Left cardiac atrium (tissue), 4 donors: Measurements from ENCODE around the gene SF1. TPM values are rescaled to one million over a fixed set of nuclear protein-coding genes. Genes with fewer than 3 reads are reported as not detected.

Experiments
- ATAC-seq, 2 donors: fragments of 200-7000 bp; cut with Tn5 transposase; one replicate each; pipeline ENCODE4 v1.9.1; 2020; ENCODE audit warnings: mild to moderate bottlenecking in 2 of 2, moderate library complexity in 2 of 2
- DNase-seq: peaks from one replicate; pipeline ENCODE4 v3.0.0-alpha.2; 2020
- intact Hi-C, 2 donors: fragments of 100-400 bp; cut with DNase I; formaldehyde crosslinking; loops; one replicate each; pipeline versions ENCODE4 v1.14.1 to v1.15.1; 2022 to 2023
- total RNA-seq, 2 donors: library from RNA; stranded (reverse); fragmentation: NEBNext Ultra II Directional; extraction: Animal tissue kit (Norgen Biotek cat#: 25700); gene quantifications; one replicate each; pipeline ENCODE4 v1.2.1, GENCODE V29; 2021
- donor health status: DM: no; HTN: yes; CAD: no.
- donor health status: DM: no; HTN: yes; CAD: no; lungs with severe emphysema.
- donor health status: DM: yes; HTN: yes; CAD: no.
- donor health status: Dilated cardiomyopathy.

Gene SF1
- total RNA-seq, 2 donors from 2014 or later: 154 to 208 TPM

DNA sequence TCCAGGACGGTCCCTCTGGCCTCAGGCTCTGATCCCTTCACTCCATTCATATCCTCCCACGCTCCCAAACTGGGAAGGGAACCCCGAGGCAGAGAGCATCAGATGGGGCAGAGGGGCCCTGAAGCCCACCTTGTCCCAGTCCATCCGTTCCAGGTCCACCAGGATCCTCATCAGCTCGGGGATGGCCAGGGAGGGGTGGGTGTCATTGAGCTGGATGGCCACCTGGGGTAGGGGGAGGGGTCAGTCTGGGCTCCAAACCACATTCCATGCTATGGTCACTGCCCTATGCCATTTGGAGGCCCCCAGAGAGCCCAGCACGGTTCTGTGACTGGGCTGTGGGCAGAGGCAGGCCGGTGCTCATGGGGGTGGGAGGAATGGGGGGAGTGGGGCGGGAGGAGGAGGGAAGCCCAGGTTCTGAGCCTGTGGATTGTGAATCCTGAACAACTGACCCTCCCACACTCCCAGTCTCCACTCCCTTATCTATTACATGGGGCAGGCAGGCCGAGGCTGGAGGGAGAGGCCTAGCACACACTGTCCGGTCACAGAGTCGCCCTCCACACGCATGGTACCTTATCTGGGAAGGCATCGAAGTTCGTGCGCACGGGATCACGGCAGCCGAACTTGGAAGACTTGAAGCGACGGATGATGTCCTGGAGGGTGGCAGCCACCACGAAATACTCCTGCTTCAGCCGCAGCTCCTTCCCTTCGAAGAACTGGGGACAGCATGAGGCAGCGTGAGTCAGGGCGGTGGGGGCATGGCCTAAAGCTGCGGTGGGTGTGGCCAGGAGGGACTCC, 24.0 kb downstream of the SF1 start:
- ATAC-seq (no peak), DNase-seq (no peak)
- intact Hi-C loops: no loop called here

DNA sequence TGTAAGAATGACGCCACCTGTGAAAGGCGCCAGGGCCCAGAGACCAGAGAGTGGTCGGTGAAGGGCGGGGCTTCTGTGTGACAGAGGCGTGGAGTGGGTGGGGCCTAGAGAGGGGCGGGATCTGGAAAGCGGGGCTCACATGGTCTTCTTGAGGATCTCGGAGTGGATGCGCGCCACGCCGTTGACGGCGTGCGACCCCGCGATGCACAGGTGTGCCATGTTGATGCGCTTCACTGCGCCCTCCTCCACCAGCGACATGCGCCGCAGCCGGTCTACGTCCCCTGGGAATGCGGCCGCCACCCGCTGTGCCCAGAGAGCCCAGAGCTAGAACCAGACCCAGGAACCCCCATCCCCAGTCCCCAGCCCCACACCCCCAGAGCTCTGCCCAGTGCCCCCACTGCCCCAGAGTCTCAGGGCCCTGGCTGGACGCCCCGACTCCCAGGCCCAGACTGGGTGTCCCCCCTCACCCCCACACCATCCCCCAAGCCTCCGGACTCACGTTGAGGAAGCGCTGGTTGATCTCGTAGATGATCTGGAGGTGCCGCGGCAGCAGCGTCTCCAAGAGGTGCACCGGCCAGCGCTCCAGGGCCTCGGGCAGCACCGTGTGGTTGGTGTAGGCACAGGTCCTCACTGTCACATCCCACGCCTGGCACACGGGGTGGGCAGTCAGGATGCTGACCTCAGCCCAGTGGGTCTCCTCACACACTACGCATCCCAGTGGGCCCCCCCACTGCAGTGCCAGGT, 24.8 kb downstream of the SF1 start:
- ATAC-seq (no peak), DNase-seq (peak; percentile 20)
- intact Hi-C loops: no loop called here

DNA sequence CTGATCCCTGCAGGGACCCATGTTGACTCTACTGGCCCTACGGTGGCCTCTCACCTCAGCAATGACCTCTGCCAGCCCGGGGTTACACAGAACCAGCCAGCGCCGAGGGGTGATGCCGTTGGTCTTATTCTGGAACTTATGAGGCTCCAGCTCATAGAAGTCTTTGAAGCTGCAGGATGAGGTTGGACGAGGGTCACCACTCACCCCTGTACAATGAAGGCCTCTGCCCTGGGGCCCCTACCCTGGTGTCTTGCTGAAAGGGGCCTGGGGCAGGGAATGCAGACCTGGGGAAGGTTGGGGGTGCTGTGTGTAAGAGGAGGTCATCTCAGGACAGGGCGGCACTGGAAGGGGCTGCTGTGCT, 25.3 kb downstream of the SF1 start:
- intact Hi-C loops: no loop called here
- DNase-seq: no peak
- no peak for ATAC-seq

DNA sequence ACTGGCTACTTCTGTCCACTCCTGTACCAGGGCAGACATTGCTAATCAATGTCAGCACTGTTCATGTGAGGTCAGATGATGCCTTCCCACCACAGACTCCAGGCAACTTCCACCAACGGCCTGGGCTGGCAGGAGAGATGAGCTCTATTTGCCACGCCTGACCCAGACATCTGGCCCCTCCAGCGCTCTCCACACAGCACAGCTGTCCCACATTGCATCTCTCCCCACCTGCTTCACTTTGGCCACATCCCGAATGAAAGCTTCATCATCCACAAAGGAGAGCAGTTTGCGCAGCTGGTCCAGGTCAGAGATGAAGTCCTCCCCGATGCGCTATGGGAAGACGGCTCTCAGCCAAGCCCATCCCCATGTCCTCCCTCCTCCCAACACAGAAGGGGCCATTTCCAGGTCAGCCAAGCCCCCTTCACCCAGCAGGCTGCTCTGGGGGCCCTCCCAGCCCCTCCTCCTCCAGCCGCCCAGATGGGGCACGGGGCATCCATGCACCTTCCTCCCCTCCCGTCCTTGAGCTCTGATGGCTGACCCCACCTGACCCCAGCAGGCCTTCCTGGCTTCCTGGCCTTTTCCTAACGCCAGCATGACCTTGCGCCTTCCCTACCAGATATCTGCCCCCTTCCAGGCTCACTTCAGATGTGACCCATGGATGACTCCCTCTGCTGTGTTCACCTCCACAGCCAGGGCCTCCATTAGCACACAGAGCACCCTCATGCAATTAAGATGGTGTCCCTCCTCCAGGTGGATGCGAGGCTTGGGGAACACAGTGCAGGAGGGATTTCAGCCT, 26.0 kb downstream of the SF1 start:
- no peak for ATAC-seq
- intact Hi-C loops: no loop called here
- DNase-seq: no peak

DNA sequence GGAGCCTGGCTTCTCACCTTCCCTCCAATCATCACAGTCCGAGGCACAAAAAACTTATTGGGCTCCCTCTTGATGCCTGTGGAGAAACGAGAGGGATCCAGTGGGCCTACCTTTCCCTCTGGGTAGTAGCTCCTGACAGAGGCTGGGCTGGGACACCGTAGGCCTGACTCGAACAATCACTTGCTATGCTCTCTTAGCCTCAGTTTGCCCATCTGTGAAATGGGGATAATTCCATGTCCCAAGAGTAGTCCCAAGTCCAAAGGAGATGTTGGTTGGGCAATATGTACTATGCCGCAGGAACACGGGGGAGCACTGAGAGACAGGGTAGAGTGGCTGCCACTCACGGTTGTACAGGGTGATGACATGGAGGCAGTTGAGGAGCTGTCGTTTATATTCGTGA, 26.8 kb downstream of the SF1 start:
- intact Hi-C loops: no loop called here
- no peak for DNase-seq

DNA sequence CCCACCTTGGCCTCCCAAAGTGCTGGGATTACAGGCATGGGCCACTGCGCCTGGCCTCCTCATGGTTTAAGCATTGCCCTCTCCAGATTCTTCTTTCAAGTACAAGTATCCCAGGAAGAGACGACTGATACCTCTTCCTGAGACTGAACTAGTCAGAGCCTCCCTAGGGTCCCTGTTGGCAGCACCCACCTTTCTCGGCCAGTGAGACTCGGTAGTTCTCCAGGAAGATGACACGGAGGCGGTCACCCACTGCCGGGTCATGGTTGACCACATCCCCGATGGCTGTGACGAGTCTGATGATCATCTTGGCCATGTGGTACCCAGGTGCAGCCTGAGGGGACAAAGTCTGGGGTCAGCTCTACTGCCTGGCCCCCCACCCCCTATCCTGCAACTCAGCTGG, 27.2 kb downstream of the SF1 start:
- ATAC-seq (no peak), DNase-seq (no peak)
- intact Hi-C loops: no loop called here

More for the DNA sequence above, 26.8 kb downstream of the SF1 start:
- no peak for ATAC-seq

DNA sequence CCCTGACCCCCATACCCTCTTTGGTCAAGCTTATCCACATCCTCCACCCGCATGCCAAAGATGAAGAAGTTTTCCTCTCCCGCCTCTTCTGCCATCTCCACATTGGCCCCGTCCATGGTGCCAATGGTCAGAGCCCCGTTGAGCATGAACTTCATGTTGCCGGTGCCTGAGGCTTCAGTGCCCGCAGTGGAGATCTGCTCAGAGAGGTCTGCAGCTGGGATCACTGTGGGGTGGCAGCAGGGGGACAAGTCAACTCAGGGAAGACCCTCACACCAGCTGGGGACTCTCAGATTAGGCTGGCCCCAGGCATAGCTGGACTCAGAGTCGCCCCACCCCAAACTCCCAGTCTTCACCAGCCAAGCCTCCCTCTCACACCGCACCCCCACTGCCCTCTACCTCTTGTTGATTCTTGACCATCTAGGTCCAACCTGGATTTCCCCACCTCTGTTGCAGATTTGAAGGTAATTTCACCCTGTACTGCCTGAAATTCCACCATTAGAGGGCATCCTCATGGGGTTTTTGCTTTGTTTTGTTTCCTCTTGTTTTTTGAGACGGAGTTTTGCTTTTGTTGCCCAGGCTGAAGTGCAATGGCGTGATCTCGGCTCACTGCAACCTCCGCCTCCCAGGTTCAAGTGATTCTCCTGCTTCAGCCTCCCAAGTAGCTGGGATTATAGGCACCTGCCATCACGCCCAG, 27.8 kb downstream of the SF1 start:
- no peak for ATAC-seq
- intact Hi-C loops: no loop called here
- no peak for DNase-seq

DNA sequence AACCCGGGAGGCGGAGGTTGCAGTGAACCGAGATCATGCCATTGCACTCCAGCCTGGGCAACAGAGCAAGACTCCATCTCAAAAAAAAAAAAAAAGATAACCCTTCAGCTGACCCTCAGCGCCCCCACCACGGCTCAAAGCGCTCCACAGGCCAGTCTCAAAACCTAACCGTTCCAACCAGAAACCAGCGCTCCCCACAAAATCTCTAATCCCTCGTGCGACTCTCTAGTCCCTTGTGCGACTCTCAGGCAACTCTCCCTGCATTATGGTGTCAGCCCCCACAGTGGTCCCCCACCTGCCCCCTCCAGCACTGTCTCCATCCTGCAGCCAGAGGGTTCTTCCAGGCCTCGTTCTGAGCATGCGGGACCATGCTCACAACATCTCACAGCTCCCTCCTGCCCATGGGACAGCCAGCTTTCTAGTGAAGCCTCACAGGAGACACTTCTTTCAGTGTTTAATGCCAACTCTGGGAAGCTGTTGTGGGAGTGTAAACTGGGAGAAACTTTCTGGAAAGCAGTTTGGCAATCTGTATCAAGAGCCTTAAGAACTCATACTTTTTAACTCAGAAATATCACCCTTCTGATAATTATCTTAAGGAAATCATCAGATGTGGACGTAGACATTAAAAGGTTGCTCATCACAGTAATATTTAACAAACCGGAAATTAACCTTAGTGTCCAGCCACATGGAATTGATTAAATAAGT, 30.2 kb downstream of the SF1 start:
- no peak for DNase-seq
- ATAC-seq: no peak
- intact Hi-C loops: no loop called here

DNA sequence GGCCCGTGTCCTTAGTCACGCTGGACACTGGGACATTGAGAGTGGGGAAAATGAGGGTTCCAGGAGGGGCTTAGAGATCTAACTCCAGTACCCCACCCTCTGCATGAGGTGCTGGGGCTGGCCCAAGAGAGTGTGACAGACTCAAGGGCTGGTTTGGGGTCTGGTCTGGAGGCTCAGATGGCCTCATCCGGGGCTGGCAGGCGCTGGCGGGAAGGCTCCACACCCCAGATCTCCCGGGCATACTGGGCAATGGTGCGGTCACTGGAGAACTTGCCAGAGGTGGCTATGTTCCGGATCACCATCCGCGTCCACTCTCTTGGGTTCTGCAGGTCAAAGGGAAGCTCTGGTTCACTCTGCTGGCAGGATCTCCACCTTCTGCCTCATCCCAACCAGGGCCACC, 31.9 kb downstream of the SF1 start:
- no peak for DNase-seq
- intact Hi-C loops: no loop called here
- ATAC-seq: no peak

DNA sequence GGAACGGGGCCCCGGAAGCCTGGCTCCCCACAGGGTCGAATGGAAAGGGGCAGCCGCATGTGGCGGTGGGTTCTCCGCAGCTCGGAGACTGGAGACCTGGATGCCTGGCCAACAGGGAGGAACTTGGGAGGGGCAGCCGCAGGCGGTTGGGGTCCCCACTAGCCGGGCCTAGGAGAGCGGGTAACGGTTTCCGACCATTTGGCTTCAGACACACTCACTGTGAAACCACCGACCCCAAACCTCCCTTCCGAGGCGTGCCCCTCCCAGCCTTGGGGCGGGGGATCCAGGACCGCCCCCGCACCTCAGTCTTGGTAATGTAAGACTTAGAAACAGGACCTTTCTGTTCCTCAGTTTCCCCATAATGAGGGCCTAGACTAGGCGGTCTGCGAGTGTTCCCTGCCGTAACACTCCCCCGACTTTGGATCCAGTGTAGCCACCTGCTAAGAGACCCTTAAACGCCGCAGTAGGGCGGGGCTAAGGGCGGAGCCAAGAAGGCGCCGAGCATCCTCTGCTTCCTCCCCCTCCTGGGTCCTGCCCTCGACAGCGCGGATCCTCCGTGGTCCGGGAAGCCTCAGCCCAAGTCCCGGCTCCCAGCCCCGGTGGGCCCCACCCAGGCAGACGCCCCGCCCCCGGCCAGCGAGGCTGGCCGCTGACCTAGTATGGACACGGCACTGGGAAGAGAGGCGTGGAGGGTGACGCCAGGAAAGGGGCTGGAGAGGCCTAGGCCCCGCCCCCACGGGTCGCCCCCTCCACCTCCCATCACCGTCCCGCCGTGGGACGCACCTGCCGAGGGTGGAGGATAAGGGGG, 32.6 kb downstream of the SF1 start:
- intact Hi-C loops: no loop called here
- DNase-seq (peak; percentile 93), ATAC-seq (peak; percentile 67 to 85)

DNA sequence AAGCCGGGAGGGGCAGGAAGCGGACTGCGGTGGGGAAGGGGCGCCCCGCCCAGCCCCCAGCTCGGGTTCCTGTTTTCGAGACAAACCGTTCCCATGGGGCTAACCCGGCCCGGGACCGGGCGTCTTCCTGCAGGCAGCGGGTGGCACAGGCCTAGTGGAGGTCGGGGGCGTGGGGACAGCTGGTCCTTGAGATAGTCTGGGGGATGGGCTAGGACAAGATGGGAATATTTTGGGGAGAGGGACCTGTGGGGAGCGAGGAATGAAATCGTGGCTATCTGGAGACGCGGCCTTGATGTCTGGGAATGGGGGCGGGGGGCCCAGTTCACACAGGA, 33.2 kb downstream of the SF1 start:
- DNase-seq (peak; percentile 84), ATAC-seq (peak; percentile 9 to 10)
- intact Hi-C loops: no loop called here

DNA sequence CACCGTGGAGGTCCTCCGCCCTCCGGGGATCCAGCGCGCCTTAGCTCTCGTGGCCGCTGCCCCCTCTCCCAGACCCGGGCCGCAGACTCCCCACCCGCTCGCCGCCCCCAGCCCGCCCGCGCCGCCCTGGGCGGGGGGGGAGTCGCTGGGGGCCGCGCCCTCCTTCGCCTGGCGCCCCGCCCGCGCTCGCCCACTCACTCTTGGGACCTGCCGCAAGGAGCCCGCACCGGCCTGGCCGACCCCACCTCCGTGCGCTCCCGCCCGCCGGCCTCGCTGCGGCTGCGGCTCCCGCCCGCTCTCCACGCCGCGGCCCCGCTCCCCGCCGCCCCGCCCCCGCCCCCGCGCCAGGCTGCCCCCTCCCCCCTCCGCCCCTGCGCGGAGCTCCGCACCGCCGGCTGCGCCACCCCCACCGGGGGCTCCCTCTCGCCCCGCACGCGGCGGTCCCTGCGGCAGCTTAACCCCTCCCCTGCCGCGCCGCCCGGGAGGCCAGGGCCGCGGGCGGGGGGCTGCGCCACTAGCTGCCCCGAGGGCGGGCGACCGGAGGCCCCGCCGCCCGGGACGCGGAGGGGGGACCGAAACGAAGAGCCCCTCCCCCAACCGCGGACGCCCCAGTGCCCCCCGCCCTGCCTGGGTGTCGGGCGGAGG, 33.7 kb downstream of the SF1 start:
- ATAC-seq (no peak), DNase-seq (peak; percentile 36)
- intact Hi-C loops: no loop called here

DNA sequence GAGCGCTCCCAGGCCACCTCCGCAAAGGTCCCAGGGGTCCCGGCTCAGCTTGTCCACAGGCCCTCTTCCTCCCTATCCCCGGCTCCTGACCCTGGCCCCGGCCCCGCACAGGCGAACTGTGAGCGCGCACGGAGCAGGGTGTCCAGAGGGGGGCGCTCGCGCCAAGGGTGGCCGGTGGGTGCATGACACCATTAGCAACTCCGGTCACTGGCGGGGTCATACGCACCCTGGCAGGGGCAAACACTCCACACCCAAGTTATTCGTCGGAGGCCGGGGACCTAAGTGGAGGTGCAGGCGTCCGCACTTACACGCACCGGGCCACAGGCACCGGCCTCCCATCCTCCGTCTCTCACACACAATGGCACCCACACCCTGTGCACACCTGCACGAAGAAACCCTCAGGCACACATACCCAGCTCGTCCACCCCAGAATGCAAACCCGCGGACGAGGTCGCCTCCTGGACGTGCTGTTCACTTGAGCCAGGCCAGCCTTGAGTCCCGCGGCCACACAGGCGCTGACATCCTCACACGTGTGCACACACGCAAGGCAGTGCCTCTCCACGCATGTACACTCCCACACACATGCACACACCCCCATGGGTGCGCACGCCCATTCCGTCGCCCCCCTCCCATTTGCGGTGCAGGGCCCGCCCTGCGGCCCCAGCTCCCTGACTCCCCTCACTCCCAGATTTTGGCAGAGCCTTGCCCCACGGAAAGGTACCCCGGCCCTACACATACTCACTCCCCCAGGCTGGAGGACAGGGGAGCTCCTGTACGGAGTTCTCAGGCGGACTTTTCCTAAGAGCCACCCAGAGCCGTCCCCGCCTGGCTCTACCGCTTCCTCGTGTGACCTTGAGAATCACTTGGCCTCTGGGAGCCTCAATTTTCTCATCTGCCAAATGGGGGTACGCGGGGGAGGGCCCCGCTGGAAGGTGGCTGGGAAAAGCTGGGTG, 34.5 kb downstream of the SF1 start, which contains the start of gene RASGRP2:
TSS of gene RASGRP2 (minus strand) at position 552 of the 953 bp plus-strand sequence. CDS start 1,276 bp downstream, outside the sequence.
- intact Hi-C loops: no loop called here
- peak; percentile 38 to 42 for ATAC-seq

DNA sequence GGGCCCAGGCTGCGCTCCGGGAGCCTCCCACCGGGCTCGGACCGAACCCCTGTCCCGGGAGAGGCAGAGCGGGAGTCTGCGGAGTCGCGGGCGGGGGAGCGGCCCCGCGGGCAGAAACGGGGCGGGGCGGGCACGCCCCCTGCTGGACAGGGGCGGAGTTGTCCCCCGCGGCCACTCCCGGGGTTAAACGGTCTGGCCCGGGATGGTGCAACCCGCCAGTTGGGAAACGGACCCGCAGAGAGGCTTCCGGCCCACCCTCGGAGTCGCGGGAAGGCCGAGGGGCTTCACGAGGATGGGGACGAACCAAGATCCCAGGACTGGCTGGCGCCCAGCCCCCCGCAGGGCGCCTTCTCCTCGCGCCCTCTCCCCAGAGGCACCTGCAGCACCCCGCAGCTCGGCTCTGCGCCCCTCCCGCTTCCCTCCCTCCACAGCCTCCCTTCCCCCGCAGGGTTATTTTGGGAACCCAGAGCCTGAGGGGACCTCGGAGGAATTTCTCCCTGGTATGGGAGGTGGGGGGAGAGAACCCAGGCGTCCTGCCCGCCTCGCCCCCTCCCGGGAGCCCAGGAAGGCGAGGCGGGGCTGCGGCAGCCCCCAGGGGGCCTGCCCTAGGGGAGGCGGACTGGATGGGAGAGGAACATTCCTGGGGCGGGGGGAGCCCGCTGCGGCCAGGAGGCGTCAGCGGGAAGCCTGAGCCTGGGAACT, 35.3 kb downstream of the SF1 start:
- intact Hi-C loops: no loop called here
- DNase-seq: peak; percentile 84
- ATAC-seq: peak; percentile 51

More for the DNA sequence above, 34.5 kb downstream of the SF1 start, which contains the start of gene RASGRP2:
- peak; percentile 84 for DNase-seq

DNA sequence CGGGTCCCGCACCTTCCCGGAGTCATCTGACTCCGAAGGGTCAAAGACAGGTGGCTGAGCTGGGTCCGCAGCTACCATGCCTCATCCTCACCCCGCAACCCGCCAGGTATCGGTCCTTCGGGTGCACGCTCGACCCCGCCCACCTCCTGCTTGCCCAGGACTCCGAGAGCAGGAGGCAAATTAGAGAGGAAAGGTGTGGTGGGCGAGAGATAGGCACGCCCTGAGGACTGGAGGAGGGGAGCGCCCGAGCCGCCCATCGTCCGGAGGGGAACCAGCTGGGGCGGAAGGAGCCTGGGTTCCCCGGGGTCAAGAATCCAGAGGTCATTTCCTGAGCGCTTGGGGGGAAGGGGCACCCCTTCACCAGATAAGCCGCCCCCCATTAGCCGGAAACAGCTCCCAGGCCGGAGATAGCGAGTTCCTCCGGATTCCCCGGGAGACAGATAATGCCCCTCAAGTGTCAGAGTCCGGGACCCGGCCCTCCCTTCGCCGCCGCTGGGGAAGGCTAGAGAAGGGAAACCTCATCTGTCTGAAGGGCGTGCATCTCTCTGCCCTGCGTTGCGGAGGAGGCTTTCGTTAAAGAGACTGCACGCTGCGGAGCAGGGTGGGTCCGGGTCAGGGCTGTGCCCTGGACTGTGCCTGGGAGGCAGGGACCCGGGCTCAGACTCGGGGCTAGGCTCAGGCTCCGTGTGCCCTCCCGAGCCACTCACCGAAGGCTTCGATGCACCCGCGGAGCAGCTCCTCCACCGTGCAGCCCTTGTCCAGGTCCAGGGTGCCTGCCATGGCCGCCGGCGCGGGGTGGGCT, 36.1 kb downstream of the SF1 start:
- DNase-seq (peak; percentile 61), ATAC-seq (peak; percentile 2 to 3)
- intact Hi-C loops: no loop called here
